Forelimb muscle (tissue), 1 donor: ENCODE data around the gene ZNF692. TPM values are rescaled to one million over a fixed set of nuclear protein-coding genes. Genes with fewer than 3 reads are reported as not detected.
A peak's percentile ranks its signal among the peaks of the same experiment; 100 is the strongest.

Experiments
- DNase-seq: peaks from one replicate; pipeline ENCODE4 v3.0.0-alpha.2; 2013; ENCODE audit warnings: low read depth
- polyA plus RNA-seq: library from polyadenylated mRNA; unstranded; fragments of 120-200 nt; gene quantifications from one replicate; pipeline ENCODE4 v1.2.1, GENCODE V29; 2013; ENCODE audit not compliant: insufficient read length

The ZNF692 gene
- polyA plus RNA-seq, 1 donor = 30.7 TPM

GRCh38 chr1:248881261-248881660 lies 22.4 kb upstream of the ZNF692 start:
- DNase-seq = no peak

- peak; percentile 89 for DNase-seq
Observed at GRCh38 chr1:248873993-248874533, 15.2 kb upstream of the ZNF692 start.

GRCh38 chr1:248873409-248873992 lies 14.6 kb upstream of the ZNF692 start:
- peak; percentile 87 for DNase-seq

- DNase-seq = no peak
Observed at GRCh38 chr1:248872752-248873408, 14.0 kb upstream of the ZNF692 start.

GRCh38 chr1:248871837-248872401 lies 13.0 kb upstream of the ZNF692 start:
- no peak for DNase-seq

- no peak for DNase-seq
Observed at GRCh38 chr1:248862998-248863881, 4.4 kb upstream of the ZNF692 start.

GRCh38 chr1:248862695-248862997 lies 3.8 kb upstream of the ZNF692 start:
- DNase-seq = no peak

GRCh38 chr1:248861616-248862015 lies 2.7 kb upstream of the ZNF692 start:
- DNase-seq = no peak

GRCh38 chr1:248860007-248860406 lies 1.1 kb upstream of the ZNF692 start:
- DNase-seq = no peak

- no peak for DNase-seq
Observed at GRCh38 chr1:248858096-248858890, 592 bp downstream of the ZNF692 start.

GRCh38 chr1:248857749-248858095 lies 1.2 kb downstream of the ZNF692 start:
- DNase-seq = no peak

- no peak for DNase-seq
Observed at GRCh38 chr1:248857201-248857600, 1.7 kb downstream of the ZNF692 start.

- DNase-seq = no peak
Observed at GRCh38 chr1:248856176-248856575, 2.7 kb downstream of the ZNF692 start.

- no peak for DNase-seq
Observed at GRCh38 chr1:248855580-248855979, 3.3 kb downstream of the ZNF692 start.

GRCh38 chr1:248853663-248854375 lies 5.1 kb downstream of the ZNF692 start:
- DNase-seq = no peak

GRCh38 chr1:248852481-248853405 lies 6.1 kb downstream of the ZNF692 start:
- no peak for DNase-seq

- no peak for DNase-seq
Observed at GRCh38 chr1:248851390-248851789, 7.5 kb downstream of the ZNF692 start.

GRCh38 chr1:248850536-248851251 lies 8.2 kb downstream of the ZNF692 start:
- no peak for DNase-seq

GRCh38 chr1:248850124-248850523 lies 8.8 kb downstream of the ZNF692 start:
- DNase-seq = no peak
